Measurements from ENCODE around the gene C14orf132.

The C14orf132 gene

GRCh38 chr14:96080571-96080970, 41.4 kb downstream of the C14orf132 start:
- DNase-seq, result no peak
- H3K36me3 Mint-ChIP-seq (ENCODE audit: low read depth), result no peaks in the 10 kb centered on the region
- H3K27me3 Mint-ChIP-seq, result peaks cover 1% of the 10 kb centered on the region
- H3K4me3 Mint-ChIP-seq, result no peak overlapping the region
- H3K27ac Mint-ChIP-seq, result no peak overlapping the region
- no peaks in the 10 kb centered on the region for H3K9me3 Mint-ChIP-seq
- H3K4me1 Mint-ChIP-seq (ENCODE audit: low read depth), result no peaks in the 10 kb centered on the region

GRCh38 chr14:96081224-96081623, 42.1 kb downstream of the C14orf132 start:
- no peak for DNase-seq
- Mint-ChIP-seq H3K27ac (no peak overlapping the region), H3K4me3 (no peak overlapping the region), H3K36me3 (ENCODE audit: low read depth) (no peaks in the 10 kb centered on the region), H3K9me3 (no peaks in the 10 kb centered on the region), H3K27me3 (peaks cover 4% of the 10 kb centered on the region), H3K4me1 (ENCODE audit: low read depth) (no peaks in the 10 kb centered on the region)

- DNase-seq, result no peak
- no peak overlapping the region for H3K4me3 Mint-ChIP-seq
- no peaks in the 10 kb centered on the region for H3K36me3 Mint-ChIP-seq (ENCODE audit: low read depth)
- no peaks in the 10 kb centered on the region for H3K4me1 Mint-ChIP-seq (ENCODE audit: low read depth)
- no peak overlapping the region for H3K27ac Mint-ChIP-seq
- H3K9me3 Mint-ChIP-seq, result no peaks in the 10 kb centered on the region
- peaks cover 4% of the 10 kb centered on the region for H3K27me3 Mint-ChIP-seq
Observed at GRCh38 chr14:96081767-96082400, 42.7 kb downstream of the C14orf132 start.

GRCh38 chr14:96082420-96083300, 43.5 kb downstream of the C14orf132 start:
- DNase-seq, result no peak
- Mint-ChIP-seq H3K4me3 (no peak overlapping the region), H3K27ac (no peak overlapping the region), H3K36me3 (ENCODE audit: low read depth) (no peaks in the 10 kb centered on the region), H3K4me1 (ENCODE audit: low read depth) (no peaks in the 10 kb centered on the region), H3K9me3 (no peaks in the 10 kb centered on the region), H3K27me3 (peaks cover 4% of the 10 kb centered on the region)

- H3K27me3 Mint-ChIP-seq, result peaks cover 4% of the 10 kb centered on the region
- no peak for DNase-seq
- no peaks in the 10 kb centered on the region for H3K9me3 Mint-ChIP-seq
- no peak overlapping the region for H3K27ac Mint-ChIP-seq
- H3K4me3 Mint-ChIP-seq, result no peak overlapping the region
- no peaks in the 10 kb centered on the region for H3K4me1 Mint-ChIP-seq (ENCODE audit: low read depth)
- no peaks in the 10 kb centered on the region for H3K36me3 Mint-ChIP-seq (ENCODE audit: low read depth)
Observed at GRCh38 chr14:96083667-96084320, 44.6 kb downstream of the C14orf132 start.

- H3K27me3 Mint-ChIP-seq, result peaks cover 4% of the 10 kb centered on the region
- H3K9me3 Mint-ChIP-seq, result no peaks in the 10 kb centered on the region
- DNase-seq, result no peak
- no peaks in the 10 kb centered on the region for H3K4me1 Mint-ChIP-seq (ENCODE audit: low read depth)
- H3K36me3 Mint-ChIP-seq (ENCODE audit: low read depth), result no peaks in the 10 kb centered on the region
- H3K27ac Mint-ChIP-seq, result no peak overlapping the region
- no peak overlapping the region for H3K4me3 Mint-ChIP-seq
Observed at GRCh38 chr14:96084796-96085195, 45.6 kb downstream of the C14orf132 start.

GRCh38 chr14:96085369-96085768, 46.2 kb downstream of the C14orf132 start:
- Mint-ChIP-seq H3K27ac (no peak overlapping the region), H3K4me1 (ENCODE audit: low read depth) (no peaks in the 10 kb centered on the region), H3K4me3 (no peak overlapping the region), H3K36me3 (ENCODE audit: low read depth) (no peaks in the 10 kb centered on the region), H3K27me3 (peaks cover 4% of the 10 kb centered on the region), H3K9me3 (no peaks in the 10 kb centered on the region)
- DNase-seq, result no peak

- H3K27me3 Mint-ChIP-seq, result peaks cover 4% of the 10 kb centered on the region
Observed at GRCh38 chr14:96086032-96086431, 46.9 kb downstream of the C14orf132 start.

GRCh38 chr14:96086574-96087077, 47.5 kb downstream of the C14orf132 start:
- no peaks in the 10 kb centered on the region for H3K9me3 Mint-ChIP-seq
- H3K4me1 Mint-ChIP-seq (ENCODE audit: low read depth), result no peaks in the 10 kb centered on the region
- DNase-seq, result no peak
- peaks cover 4% of the 10 kb centered on the region for H3K27me3 Mint-ChIP-seq
- H3K4me3 Mint-ChIP-seq, result no peak overlapping the region
- no peaks in the 10 kb centered on the region for H3K36me3 Mint-ChIP-seq (ENCODE audit: low read depth)
- no peak overlapping the region for H3K27ac Mint-ChIP-seq

More at GRCh38 chr14:96086032-96086431, 46.9 kb downstream of the C14orf132 start:
- Mint-ChIP-seq H3K36me3 (ENCODE audit: low read depth) (no peaks in the 10 kb centered on the region), H3K9me3 (no peaks in the 10 kb centered on the region), H3K4me3 (no peak overlapping the region), H3K27ac (no peak overlapping the region), H3K4me1 (ENCODE audit: low read depth) (no peaks in the 10 kb centered on the region)
- DNase-seq, result no peak

- H3K36me3 Mint-ChIP-seq (ENCODE audit: low read depth), result no peaks in the 10 kb centered on the region
- H3K9me3 Mint-ChIP-seq, result no peaks in the 10 kb centered on the region
- no peaks in the 10 kb centered on the region for H3K4me1 Mint-ChIP-seq (ENCODE audit: low read depth)
- H3K27me3 Mint-ChIP-seq, result peaks cover 4% of the 10 kb centered on the region
- no peak overlapping the region for H3K27ac Mint-ChIP-seq
- DNase-seq, result no peak
- H3K4me3 Mint-ChIP-seq, result no peak overlapping the region
Observed at GRCh38 chr14:96088074-96088473, 48.9 kb downstream of the C14orf132 start.

- Mint-ChIP-seq H3K27ac (no peak overlapping the region), H3K36me3 (ENCODE audit: low read depth) (no peaks in the 10 kb centered on the region), H3K4me3 (no peak overlapping the region), H3K27me3 (peaks cover 4% of the 10 kb centered on the region), H3K4me1 (ENCODE audit: low read depth) (no peaks in the 10 kb centered on the region), H3K9me3 (no peaks in the 10 kb centered on the region)
- no peak for DNase-seq
Observed at GRCh38 chr14:96088481-96088880, 49.3 kb downstream of the C14orf132 start.

GRCh38 chr14:96088911-96089310, 49.7 kb downstream of the C14orf132 start:
- Mint-ChIP-seq H3K36me3 (ENCODE audit: low read depth) (no peaks in the 10 kb centered on the region), H3K9me3 (no peaks in the 10 kb centered on the region), H3K27ac (no peak overlapping the region), H3K27me3 (peaks cover 4% of the 10 kb centered on the region), H3K4me1 (ENCODE audit: low read depth) (no peaks in the 10 kb centered on the region), H3K4me3 (no peak overlapping the region)
- no peak for DNase-seq

- Mint-ChIP-seq H3K9me3 (no peaks in the 10 kb centered on the region), H3K36me3 (ENCODE audit: low read depth) (no peaks in the 10 kb centered on the region), H3K4me3 (no peak overlapping the region), H3K27ac (no peak overlapping the region), H3K27me3 (peaks cover 4% of the 10 kb centered on the region), H3K4me1 (ENCODE audit: low read depth) (no peaks in the 10 kb centered on the region)
- DNase-seq, result no peak
Observed at GRCh38 chr14:96089401-96089800, 50.2 kb downstream of the C14orf132 start.

- H3K4me1 Mint-ChIP-seq (ENCODE audit: low read depth), result no peaks in the 10 kb centered on the region
- no peak for DNase-seq
- H3K27me3 Mint-ChIP-seq, result peaks cover 2% of the 10 kb centered on the region
- no peaks in the 10 kb centered on the region for H3K36me3 Mint-ChIP-seq (ENCODE audit: low read depth)
- no peaks in the 10 kb centered on the region for H3K9me3 Mint-ChIP-seq
- H3K27ac Mint-ChIP-seq, result no peak overlapping the region
- no peak overlapping the region for H3K4me3 Mint-ChIP-seq
Observed at GRCh38 chr14:96090441-96091148, 51.4 kb downstream of the C14orf132 start.

Measured in activated T-cell treated with anti-CD3 and anti-CD28 coated beads, Interleukin-2, amount 50 U/mL, for 24 hours (primary cell).